Gastrocnemius medialis (tissue), 4 donors: ENCODE measurements around the gene GCN1.

Experiments
- POLR2A ChIP-seq, 2 donors: fragments of 450-650 bp; IDR thresholded peaks; one replicate each; pipeline ENCODE4 v1.6.1; 2017; ENCODE audit warnings: antibody characterized with exemption in 2 of 2, mild to moderate bottlenecking in 2 of 2, moderate library complexity in 2 of 2
- TF ChIP-seq, protein P1 (sequence below), 5 experiments: fragments of 450-650 bp in 3 of 5; fragments of 200-600 bp in 2 of 5; sonication (generic) in 2 of 5; IDR thresholded peaks in 4 of 5; conservative IDR thresholded peaks in 1 of 5; 1 replicate in 4 of 5; 2 replicates in 1 of 5; pipeline ENCODE4 v1.5.1; 2016 to 2019; ENCODE audit warnings: antibody characterized with exemption in 5 of 5, mild to moderate bottlenecking in 3 of 5, moderate library complexity in 3 of 5

DNA sequence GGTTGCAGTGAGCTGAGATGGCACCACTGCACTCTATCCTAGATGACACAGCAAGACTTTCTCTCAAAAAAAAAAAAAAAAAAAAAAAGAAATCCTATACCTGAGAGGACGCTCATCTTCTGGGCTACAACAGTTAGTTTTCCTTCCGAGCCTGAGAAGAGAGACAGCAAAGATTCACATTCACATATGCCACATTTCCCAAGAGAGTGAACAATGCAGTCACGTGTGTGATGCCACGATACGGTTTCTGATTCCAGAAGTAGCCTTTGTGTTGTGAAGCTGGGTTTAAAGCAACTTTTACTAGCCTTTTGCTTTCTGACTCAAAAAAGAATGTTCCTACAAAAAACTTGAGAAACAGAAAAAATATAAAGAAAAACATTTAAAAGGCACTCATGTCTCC is 19.5 kb downstream of the GCN1 start:
- TF ChIP-seq, protein P1, sequence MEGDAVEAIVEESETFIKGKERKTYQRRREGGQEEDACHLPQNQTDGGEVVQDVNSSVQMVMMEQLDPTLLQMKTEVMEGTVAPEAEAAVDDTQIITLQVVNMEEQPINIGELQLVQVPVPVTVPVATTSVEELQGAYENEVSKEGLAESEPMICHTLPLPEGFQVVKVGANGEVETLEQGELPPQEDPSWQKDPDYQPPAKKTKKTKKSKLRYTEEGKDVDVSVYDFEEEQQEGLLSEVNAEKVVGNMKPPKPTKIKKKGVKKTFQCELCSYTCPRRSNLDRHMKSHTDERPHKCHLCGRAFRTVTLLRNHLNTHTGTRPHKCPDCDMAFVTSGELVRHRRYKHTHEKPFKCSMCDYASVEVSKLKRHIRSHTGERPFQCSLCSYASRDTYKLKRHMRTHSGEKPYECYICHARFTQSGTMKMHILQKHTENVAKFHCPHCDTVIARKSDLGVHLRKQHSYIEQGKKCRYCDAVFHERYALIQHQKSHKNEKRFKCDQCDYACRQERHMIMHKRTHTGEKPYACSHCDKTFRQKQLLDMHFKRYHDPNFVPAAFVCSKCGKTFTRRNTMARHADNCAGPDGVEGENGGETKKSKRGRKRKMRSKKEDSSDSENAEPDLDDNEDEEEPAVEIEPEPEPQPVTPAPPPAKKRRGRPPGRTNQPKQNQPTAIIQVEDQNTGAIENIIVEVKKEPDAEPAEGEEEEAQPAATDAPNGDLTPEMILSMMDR (IDR thresholded peaks at IDR 0.05 in 4 of 5, conservative IDR thresholded peaks at IDR 0.05 in 1 of 5): no peak
- no peak for TF ChIP-seq POLR2A (IDR thresholded peaks at IDR 0.05)
